HT-29 (cell line): ENCODE results near the gene ITGB2. TPM values are rescaled to one million over a fixed set of nuclear protein-coding genes. Genes with fewer than 3 reads are reported as not detected.

Experiments
- DNase-seq: peaks from one replicate; pipeline ENCODE4 v3.0.0-alpha.2; 2015; ENCODE audit warnings: low spot score
- total RNA-seq: library from RNA; depleted of rRNA; stranded (reverse); fragments of >200 nt; shearing (Covaris generic); gene quantifications from 2 replicates; pipeline ENCODE4 v1.2.3, GENCODE V29; 2014

The ITGB2 gene
- total RNA-seq, 1 experiment from 2014 or later, result not detected

GRCh38 chr21:44898851-44899767 lies 21.6 kb downstream of the ITGB2 start:
- no peak for DNase-seq

GRCh38 chr21:44898011-44898488 lies 22.6 kb downstream of the ITGB2 start:
- no peak for DNase-seq

DNA sequence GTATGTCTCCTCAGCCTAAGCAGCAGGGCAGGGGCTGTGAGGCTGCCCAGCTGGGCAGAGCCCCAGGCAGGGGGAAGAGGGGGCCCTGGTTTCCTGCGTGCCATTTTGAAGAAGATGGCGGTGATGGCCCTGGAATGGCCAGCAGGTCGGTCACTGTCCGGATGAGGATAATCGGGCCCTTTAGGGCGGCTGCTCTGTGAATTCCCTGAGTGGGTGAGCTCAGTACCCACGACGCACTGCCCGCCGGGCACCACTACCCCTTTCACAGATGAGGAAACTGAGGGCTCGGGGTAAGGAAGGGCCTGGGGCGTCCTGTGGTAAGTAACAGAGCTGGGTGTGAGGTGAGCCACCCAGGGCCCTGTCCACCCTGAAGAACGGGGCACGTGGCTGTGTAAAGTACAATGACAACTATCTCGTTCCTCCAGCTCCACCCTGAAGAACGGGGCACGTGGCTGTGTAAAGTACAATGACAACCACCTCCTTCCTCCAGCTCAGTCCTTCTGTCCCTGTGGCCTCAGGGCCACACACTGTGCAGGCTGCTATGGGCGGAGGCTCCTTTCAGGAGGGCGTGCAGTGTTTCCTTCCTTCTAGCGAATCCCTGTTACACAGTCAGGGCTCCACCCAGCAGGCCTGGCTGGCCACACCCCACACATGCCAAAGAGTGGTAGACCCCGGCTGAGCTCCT lies 23.2 kb downstream of the ITGB2 start:
- no peak for DNase-seq

GRCh38 chr21:44896561-44897286 lies 24.0 kb downstream of the ITGB2 start:
- DNase-seq, result no peak

GRCh38 chr21:44895859-44896258 lies 24.8 kb downstream of the ITGB2 start:
- DNase-seq, result no peak

DNA sequence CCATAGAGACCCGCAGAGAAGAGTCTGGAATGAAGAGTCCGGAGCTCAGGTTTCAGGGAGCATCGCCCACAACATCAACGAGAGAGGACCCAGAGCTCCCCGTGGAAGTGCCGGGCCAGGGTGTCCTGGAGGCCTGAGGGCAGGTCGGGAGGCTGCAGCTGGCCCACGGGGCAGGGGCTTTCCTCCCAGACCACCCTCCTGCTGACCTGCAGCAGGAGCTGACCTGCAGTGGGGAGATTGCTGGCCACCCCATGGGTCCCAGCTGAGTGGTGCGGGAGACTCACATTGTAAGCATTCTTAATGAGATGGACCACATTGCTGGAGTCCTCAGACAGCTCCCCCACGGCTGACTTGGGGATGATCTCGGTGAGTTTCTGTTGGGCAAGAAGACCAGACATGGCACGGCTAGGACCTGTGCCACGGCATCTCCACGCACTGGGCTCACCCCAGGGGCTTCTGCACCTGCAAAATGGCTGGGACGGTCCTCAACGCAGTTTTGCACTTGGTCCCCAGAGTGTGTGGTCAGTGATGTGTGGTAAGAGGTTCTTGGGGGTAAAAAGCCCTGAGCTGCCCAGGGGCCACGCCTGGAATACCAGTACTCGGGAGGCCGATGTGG lies 25.9 kb downstream of the ITGB2 start:
- DNase-seq, result no peak

DNA sequence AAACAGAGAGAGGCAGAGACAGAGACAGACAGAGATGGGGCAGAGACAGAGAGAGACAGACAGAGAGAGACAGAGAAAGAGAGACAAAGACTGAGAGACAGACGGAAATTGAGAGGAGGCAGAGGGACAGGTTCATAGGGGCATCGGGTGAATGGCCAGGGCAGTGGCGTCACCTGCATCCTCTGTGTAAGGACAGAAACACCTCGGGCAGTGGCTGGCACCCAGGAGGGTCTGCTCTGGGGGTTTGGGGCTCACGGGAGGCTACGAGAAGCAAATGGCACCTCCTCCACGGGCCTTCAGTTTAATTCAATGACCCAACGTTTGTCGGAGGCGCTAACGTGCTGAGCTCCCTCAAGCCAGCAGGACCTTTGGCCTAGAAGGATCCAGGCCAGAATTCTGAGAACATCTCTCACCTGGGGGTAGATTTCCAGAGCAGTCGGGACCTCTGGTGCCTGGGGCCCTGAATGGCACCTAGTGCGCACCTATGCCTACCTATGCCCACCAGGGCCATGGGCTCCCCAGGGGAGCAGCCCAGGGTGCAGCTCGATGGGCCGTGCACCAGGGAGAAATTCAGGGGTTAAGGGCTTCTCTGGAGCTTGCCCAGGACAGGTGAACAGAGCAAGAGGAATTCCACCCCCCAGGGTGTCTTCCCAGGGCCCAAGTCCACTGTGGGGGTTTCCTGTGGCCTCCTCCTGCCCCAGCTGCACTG lies 26.6 kb downstream of the ITGB2 start:
- DNase-seq, result no peak

DNA sequence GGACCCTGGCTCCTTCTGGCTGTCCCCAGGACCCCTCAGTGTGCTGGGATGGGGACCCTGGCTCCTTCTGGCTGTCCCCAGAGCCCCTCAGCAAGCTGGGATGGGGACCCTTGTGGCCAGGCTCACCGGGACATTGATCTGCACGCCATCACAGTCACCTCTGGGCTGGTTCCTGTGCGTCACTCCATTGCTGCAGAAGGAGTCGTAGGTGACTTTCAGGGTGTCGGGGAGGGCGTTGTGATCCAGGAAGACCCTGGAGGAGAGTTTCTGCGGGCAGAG lies 27.5 kb downstream of the ITGB2 start:
- no peak for DNase-seq

GRCh38 chr21:44892536-44893277 lies 28.0 kb downstream of the ITGB2 start:
- DNase-seq, result peak; percentile 46

- no peak for DNase-seq
These were observed 28.6 kb downstream of the ITGB2 start for GRCh38 chr21:44892095-44892494.

- no peak for DNase-seq
These were observed 29.1 kb downstream of the ITGB2 start for GRCh38 chr21:44891631-44892031.

GRCh38 chr21:44890961-44891541 lies 29.6 kb downstream of the ITGB2 start:
- no peak for DNase-seq

DNA sequence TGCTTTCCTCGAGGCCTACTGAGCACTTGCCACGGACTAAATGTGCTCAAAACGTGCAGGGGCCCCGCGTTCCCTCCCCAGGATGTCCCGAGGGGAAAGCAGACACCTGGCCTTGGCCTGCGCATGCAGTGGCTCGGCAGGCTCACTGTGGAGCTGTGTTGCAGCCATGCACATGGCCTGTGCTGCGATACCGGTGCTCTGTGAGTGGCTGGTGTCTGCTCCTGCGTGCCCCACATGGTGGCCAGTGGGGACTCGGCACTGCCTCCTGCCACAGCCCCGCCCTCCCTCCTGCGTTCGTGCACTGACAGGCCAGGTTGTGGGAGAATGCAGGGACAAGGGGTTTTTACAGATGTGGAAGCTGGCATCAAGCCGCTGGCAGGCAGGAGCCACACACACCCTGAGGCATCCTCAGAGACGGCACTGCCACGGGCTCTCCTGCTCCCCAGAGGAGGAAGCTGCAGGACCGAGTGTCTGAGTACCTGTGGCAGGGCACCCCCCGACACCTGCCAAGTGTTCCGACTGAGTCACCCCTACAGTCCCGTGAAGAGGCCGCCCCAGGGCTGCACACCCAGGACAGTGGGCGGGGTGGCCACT lies 30.3 kb downstream of the ITGB2 start:
- no peak for DNase-seq

DNA sequence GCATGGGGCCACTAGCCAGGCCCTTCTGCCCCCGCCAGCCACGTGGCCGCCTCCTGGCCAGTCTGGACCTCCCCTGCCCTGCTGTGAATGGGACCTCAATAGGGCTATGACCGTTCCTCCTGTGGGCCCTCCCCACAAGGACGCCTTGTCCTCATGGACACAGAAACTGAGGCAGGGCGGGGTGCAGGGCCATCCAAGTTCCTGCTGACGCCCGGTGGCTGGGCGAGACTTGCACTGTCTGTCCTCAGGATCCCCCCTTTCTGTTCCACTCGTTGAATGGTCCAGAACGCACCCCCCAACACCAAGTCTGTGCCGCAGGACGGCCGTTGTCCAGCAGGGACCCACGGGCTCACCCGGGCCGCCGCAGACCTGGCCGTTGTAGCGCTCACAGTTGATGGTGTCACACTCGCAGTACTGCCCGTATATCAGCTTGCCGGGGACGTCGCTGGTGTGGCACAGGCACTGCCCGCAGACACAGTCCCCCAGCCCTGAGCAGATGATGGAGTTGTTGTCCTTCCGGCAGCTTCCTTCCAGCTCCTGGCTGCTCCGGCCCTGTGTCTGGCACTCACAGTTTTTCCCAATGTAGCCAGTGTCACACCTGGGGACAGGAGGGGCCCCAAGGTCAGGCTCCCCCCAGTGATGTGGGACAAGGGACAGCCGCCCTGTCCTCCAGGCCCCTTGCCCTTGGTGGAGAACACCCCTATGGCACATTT lies 30.9 kb downstream of the ITGB2 start:
- DNase-seq, result no peak

- DNase-seq, result no peak
These were observed 31.8 kb downstream of the ITGB2 start for GRCh38 chr21:44888581-44889550.

DNA sequence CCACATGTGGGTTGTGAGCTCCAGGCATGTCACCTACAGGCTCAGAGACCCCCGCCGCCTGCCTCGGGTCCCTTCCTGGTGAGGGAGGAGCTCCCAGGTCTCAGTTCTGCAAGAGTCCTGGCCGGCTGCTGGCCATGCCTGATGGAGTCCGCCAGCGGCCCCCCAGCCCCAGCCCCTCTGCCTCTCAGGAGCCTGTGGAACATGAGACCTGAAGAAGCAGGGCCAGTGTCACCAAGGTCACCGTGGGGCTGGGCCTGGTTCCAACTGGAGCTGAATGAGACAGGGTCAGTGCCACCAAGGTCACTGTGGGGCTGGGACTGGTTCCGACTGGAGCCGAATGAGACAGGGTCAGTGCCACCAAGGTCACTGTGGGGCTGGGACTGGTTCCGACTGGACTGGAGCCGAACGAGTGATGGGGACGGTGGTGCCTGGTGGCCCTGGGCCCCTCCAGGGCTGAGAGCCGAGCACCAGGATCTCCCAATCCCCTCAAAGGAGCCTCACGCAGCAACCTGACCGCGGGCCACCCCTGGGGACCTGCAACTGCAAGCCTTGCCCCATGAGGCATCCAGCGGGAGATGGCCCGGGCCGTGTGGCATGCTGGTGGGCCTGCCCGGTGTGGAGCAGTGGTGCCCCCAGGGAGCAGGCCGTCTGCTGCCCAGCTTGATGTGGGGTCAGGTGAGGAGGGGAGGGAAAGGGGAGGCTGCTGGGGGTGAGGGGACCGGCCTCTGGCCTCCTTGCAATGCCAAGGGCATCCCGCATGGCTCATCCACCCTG lies 32.7 kb downstream of the ITGB2 start:
- no peak for DNase-seq
